ENCODE data around the gene NRP2.

NRP2 gene

GRCh38 chr2:205758051-205758450 lies 75.8 kb downstream of the NRP2 start:
- in situ Hi-C loops (cut with MboI; ENCODE audit: low pct_unique_long_range_greater_than_20kb, low sequenced_read_pairs, unreplicated experiment): no loop called here
- TF ChIP-seq, protein P1, sequence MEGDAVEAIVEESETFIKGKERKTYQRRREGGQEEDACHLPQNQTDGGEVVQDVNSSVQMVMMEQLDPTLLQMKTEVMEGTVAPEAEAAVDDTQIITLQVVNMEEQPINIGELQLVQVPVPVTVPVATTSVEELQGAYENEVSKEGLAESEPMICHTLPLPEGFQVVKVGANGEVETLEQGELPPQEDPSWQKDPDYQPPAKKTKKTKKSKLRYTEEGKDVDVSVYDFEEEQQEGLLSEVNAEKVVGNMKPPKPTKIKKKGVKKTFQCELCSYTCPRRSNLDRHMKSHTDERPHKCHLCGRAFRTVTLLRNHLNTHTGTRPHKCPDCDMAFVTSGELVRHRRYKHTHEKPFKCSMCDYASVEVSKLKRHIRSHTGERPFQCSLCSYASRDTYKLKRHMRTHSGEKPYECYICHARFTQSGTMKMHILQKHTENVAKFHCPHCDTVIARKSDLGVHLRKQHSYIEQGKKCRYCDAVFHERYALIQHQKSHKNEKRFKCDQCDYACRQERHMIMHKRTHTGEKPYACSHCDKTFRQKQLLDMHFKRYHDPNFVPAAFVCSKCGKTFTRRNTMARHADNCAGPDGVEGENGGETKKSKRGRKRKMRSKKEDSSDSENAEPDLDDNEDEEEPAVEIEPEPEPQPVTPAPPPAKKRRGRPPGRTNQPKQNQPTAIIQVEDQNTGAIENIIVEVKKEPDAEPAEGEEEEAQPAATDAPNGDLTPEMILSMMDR (IDR thresholded peaks at IDR 0.05; ENCODE audit: extremely low read depth, insufficient read depth, missing control alignments): no peak
- no peak for DNase-seq (ENCODE audit: low spot score)

DNA sequence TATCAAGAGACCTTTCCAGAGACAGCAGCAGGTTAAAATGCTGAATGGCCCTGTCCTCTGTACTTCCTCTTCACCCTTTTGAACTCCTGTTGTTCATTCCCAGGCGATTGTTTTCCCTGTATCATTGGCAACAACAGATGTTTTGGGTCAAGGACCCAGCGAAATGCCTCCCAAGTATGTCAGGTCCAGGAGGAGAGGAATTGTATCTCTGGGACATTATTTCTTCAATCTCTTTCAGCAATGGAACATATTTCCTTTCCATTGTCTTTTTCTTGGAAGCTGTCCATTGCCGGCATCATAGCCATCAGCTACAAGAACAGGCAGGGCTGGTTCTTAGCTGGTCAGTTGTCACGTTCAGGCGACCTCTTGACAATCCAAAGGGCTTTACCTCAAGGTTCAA lies 76.2 kb downstream of the NRP2 start:
- in situ Hi-C loops (cut with MboI; ENCODE audit: low pct_unique_long_range_greater_than_20kb, low sequenced_read_pairs, unreplicated experiment): no loop called here
- DNase-seq (ENCODE audit: low spot score): no peak
- TF ChIP-seq, protein P1 (IDR thresholded peaks at IDR 0.05; ENCODE audit: extremely low read depth, insufficient read depth, missing control alignments): no peak

DNA sequence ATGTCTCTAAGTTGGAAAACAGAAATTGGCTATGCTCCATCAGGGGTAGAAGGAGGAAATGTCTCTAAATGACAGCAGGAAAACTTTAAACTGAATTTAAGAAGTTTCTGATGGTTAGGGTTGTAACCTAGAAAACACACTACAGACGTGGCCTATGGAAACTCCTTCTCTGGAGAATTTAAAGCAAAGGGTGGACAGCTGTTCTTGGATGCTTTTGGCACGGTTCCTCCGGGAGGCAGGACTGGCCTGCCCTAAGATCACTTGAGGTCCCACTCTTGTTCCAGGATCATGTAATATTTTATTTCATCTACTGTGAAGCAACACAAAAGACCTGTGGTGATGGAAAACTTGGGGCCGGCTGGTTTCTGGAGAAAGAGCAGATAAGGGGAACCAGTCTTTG lies 77.0 kb downstream of the NRP2 start:
- TF ChIP-seq, protein P1 (IDR thresholded peaks at IDR 0.05; ENCODE audit: extremely low read depth, insufficient read depth, missing control alignments): no peak
- DNase-seq (ENCODE audit: low spot score): no peak
- in situ Hi-C loops (cut with MboI; ENCODE audit: low pct_unique_long_range_greater_than_20kb, low sequenced_read_pairs, unreplicated experiment): no loop called here

DNA sequence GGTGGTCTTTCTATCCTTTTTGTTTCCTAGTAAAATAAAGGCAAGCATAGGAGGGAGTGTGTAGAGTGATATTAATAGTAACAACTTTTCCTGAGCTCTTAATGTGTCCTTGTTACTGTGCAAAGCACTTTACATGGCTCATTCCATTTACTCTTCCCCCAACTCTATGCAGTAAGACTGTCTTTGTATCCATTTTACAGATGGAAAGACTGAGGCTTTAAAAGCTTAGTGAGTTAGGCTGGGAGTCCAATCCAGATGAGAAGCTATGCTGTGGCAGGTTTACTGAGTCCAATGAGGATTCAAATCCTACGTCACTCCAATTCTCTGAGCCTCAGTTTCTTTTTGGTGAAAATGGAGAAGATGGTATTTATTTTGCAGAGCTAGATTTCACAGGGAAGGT lies 77.4 kb downstream of the NRP2 start:
- no peak for DNase-seq (ENCODE audit: low spot score)
- TF ChIP-seq, protein P1 (IDR thresholded peaks at IDR 0.05; ENCODE audit: extremely low read depth, insufficient read depth, missing control alignments): no peak
- in situ Hi-C loops (cut with MboI; ENCODE audit: low pct_unique_long_range_greater_than_20kb, low sequenced_read_pairs, unreplicated experiment): no loop called here

DNA sequence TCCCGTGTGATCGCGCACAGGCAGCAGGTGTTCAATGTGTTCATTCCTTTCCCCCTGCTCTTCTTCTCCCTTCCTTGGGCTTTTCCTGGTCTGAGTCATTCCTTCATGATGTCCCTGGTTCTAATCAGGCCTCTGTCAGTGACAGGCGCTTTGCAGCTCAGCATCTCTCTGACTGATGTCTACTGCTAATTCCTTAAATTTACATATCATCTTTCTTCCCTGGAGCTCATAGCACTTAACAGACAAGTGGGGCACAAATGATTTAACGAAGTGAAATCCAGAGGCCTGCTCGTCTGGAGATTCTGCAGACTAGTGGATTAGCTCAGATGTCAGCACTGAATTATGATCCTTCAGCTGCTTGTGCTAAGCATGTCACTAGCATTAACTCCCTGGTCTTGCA lies 77.9 kb downstream of the NRP2 start:
- DNase-seq (ENCODE audit: low spot score): no peak
- TF ChIP-seq, protein P1 (IDR thresholded peaks at IDR 0.05; ENCODE audit: extremely low read depth, insufficient read depth, missing control alignments): no peak
- in situ Hi-C loops (cut with MboI; ENCODE audit: low pct_unique_long_range_greater_than_20kb, low sequenced_read_pairs, unreplicated experiment): no loop called here

- in situ Hi-C loops (cut with MboI; ENCODE audit: low pct_unique_long_range_greater_than_20kb, low sequenced_read_pairs, unreplicated experiment): no loop called here
- TF ChIP-seq, protein P1 (IDR thresholded peaks at IDR 0.05; ENCODE audit: extremely low read depth, insufficient read depth, missing control alignments): no peak
- DNase-seq (ENCODE audit: low spot score): no peak
Measured at GRCh38 chr2:205761421-205761820, 79.1 kb downstream of the NRP2 start.

DNA sequence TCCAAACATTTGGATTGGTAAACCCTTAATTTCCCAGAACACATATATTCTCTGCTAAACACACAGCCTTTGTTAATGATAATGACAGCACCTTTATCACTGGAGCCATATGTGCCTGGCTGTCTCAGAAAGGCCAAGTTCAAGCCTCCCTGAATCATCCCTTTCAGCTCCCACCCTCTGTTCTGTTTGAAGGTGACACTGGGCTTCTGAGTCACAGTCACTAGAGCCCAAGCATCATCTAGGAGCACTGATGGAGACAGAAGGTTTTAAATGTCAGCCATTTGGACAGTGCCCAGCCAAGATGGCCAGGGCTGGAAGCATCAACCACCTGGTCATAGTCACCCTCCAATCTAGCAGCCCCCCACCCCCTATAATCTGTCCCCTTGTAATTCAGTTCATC lies 80.6 kb downstream of the NRP2 start:
- in situ Hi-C loops (cut with MboI; ENCODE audit: low pct_unique_long_range_greater_than_20kb, low sequenced_read_pairs, unreplicated experiment): no loop called here
- DNase-seq (ENCODE audit: low spot score): no peak
- TF ChIP-seq, protein P1 (IDR thresholded peaks at IDR 0.05; ENCODE audit: extremely low read depth, insufficient read depth, missing control alignments): no peak

Data from GM13977 (cell line).